NCI-H748 (cell line): Measurements from ENCODE around the gene NPLOC4.

Experiments
- DNase-seq: peaks from one replicate; lab custom pipeline; 2025; ENCODE audit not compliant: unreplicated experiment; lab: John Stamatoyannopoulos, UW

Gene NPLOC4

DNA sequence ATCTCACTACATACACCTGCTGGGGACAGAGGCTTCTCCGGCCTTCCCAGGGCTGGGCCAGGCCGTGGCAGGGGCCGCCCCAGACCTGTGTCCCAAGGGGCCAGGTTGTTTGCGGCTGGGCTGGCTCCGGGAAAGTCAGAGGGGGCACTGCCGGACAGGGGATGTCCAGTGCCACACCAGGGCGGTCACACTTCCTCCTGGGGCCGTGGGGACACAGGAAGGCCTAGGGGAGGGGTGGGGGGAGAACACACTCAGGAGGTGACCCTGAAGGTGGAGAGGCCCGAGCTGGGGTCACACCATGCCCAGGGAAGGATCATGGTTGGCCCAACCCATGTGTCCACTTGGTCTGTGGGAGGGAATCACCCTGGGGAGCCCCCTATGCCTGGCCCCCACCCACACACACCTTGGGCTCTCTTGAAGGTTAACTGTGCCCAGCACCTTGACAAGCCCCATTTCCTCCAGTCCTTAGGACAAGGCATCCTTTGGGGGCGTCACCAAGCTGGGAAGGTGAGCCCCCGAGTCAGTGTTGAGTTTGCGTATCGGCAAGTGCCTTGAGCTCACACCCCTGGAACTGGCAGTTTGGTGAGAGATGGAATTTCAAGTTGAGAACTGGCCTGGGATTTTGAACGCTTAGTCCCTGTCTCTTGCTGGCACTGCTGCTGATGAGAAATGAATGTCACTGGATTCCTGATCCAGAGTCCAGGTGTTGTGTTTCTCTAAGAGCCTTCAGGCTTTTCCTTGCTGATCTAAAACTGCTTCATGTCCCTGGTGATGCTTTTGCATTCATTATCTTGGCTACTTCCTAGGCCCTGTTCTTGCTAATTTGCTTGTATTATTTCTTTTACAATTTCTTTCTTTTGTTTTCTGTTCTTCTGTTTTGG lies 116.7 kb downstream of the NPLOC4 start:
- DNase-seq, result no peak

DNA sequence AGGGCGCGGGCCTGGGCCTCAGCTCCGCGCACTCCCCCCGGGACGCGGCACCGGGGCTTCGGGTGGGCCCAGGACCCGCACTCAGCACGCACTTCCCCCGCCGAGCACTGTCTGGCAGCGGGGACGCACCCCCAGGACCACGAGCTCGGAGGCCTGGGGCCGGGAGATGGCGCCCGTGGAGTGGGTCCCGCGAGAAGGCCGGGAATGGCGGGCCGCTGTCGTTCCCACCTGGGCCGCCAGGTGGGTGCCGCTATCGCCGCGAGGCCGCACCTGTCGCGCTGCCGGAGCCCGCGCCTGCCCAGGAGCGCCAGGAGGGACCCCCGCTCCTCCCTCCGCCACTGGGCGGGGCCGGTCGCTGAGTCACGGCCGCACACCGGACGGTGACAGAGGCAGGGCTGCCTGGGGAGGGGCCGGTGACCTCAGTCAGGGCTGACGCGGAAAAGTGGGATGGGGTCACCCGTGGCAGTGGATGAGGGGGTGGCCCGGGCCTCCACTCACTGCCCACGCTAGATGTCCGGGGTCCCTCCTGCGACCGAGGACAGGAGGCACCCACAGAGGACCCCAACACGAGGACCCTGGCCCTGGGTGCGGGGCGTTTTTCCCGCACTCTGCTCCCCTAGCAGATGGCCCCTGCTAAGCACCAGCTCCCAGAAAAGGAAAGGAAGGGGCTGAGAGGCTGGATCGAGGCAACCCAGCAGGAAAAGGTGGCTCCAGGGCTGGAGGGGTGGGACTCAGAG lies 117.5 kb downstream of the NPLOC4 start:
- DNase-seq, result peak; percentile 80

DNA sequence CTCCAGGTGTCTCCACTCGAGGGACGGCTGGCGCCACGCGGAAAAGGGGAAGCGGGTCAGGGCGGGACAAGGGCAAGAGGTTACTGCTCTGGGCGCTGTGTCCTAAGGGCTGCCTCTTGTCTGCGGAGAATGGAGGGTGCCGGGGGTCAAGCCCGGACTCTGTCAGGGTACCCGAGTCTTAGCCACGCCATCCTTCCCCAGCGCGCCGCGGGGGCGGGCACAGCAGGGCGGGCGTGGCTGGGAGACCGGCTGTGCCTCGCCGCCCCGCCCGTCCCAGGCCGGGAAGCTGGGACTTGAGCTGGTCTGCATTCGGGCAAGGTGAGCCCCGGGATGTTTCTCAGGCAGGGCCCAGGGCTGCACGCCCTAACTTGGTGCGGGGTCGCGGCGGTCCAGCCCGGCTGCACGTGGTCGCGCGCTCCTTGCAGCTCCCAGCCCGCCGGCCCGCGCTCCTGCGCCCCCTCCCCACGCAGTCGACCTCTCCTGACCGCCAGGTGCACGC lies 118.1 kb downstream of the NPLOC4 start:
- peak; percentile 59 for DNase-seq

DNA sequence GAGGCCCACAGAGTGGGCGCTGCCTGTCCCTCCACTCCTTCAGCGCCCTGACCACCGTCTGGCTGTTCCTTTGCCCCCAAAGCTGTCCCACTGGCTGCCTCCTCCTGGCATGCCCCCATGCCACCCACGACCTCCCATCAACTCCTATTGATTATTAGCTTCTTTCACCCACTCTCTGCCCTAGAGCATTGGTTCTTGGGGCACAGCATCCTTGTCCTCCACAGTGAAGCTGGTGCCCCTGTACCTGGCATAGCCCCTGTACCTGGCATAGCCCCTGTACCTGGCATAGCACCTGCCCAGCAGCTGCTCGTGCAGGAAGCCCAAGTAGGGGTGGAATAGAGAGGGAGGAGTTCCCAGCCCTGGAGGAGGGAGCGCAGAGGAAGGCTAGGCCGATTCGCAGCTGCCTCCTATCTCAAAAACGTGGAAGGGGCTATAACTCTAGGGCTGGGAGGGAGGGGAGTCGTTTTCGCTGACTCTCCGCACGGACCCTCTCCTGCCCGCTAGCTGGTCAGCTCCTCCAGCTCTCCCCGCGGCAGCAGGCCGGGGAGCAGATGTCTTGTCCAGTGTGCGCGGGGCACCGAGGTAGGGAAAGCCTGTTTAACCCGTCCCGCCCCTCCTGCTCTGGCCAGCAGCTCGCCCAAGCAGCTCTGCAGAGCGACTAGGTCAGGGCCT lies 118.7 kb downstream of the NPLOC4 start:
- peak; percentile 62 for DNase-seq

DNA sequence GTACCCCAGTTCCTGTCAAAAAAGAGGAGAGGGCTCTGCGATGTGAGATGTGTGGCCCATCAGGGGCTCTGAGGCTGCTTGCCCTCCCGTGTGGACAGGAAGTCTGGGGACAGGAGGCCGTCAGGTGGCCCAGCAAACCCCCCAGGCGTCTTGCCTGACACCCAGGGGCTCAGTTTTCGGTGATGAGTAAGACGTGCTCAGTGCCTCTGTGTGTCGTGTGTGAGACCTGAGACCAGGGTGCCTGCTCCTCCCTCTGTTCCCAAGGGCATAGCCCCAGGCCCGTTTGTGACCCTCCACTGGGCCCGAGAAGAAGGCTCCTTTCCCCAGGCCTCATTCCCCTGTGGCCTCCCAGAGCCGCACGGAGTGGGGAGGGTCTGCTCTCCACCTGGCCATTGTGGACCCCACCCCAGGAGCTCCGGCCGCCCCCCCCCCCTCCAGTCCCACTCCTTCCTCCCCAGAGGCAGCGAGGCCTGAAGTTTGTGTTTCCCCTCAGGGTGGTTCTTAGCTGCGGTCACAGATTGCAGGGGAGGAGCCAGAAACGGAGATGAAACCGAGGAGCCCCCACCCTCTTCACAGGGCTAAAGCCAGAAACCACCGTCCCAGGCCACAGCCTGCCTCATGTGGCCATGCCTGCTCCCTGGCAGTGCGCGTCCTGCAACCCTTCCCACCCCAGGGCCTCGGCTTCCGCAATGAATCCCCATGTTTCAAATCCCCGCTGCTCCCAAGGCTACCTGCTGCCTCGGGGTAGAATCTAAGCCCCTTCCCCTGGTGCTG lies 119.4 kb downstream of the NPLOC4 start:
- no peak for DNase-seq

DNA sequence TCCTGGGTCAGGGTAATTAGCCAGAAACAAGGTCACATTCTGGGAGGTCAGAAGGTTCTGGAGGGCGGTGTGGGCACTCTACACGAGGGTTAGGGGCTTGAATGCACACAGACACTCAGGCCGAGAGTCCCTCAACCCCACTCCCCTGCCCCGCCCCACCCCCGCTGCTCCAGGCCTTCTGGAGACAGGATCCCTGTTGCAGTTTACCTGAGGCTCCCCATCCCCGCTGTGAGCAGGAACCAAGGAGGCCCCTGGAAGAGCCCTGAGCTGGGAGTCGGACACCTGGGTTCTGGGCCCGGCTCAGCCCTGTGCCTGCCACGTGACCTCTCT lies 119.9 kb downstream of the NPLOC4 start:
- DNase-seq, result no peak

DNA sequence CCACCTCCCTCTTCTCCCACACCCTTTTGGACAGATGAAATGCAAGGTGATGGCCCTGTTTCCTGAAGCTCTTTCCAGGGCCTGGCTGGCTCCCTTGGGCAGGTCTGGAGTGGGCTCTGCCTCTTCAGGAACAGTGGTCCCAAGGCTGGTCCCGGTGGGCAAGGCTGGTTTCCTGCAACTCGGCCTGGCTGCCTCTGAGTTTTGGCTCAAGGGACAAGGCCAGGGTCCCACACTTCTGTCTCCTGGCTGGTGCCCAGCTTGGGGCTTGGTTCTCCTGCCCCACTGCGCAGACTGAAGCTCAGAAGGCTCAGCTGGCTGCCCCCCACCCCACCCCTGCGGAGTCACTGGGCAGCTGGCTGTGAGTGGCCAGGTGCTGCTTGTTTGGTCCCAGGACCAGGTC lies 120.5 kb downstream of the NPLOC4 start:
- no peak for DNase-seq

DNA sequence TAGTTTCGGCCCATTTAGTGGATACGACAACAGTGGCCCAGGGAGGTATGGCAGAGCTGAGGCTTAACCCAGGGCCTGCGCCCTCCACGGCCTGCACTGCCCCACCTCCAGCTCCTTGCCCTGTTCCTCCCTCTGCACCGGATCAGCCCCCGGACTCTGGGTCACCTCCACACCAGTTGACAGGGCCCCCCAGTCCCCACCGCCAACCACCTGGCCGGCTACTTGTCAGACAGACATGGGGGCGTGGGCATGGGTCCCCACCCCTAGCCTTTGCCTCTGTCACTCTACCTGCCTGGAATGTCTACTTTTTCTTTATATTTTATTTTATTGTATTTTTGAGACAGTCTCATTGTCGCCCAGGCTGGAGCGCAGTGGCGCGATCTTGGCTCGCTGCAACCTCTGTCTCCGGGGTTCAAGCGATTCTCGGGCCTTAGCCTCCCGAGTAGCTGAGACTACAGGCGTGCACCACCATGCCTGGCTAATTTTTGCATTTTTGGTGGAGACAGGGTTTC lies 121.3 kb downstream of the NPLOC4 start:
- no peak for DNase-seq

DNA sequence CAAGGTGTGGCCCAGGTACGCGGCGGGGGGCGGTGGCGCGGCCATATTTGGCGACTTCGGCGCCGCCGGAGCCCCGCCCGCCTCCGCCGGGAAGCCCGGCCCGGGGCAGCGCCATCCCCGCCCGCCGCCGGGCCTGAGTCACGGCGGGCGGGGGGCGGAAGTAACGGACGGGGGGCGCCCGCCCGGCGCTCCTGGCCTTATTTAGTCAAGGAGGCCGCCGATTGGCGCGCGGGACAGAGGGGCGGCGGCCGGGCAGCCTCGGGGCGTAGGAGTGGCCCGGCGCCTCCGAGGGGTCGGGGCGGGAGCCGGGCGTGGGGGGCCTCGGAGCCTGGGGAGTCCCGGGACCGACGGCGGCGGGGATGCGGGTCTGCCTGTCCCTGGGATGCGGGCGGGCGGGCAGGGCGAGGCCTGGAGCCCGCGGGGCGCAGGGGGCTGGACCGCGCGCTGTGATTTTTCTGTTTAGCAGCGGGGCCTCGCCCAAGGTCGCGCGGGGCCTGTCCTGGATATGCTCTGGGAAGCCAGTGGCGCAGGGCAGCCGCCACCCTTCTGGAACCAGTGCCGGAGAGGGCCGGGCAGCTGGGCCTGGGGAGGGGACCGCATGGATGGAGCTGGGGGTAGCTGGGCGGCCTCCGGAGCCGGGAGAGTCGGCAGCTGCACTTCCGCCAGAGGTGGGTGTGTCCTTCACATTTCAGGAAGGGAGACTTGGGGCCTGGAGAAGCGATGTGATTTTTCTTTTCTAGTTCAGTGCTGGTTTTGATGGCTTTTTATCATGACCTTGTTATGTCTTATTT lies 122.0 kb downstream of the NPLOC4 start:
- peak; percentile 83 for DNase-seq

DNA sequence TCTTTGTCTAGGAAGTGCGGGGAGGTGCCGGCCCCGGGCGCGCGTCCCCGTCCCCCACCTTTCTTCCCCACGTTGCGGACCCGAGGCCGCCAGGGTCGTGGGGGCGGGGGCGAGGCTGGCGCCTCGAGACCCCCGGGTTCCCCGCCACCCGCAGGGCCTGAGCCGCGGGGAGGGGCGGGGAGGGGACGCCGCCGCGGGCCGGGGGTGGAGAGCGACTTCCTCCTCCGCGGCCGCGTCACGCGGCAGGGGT lies 122.5 kb downstream of the NPLOC4 start:
- DNase-seq, result peak; percentile 77

DNA sequence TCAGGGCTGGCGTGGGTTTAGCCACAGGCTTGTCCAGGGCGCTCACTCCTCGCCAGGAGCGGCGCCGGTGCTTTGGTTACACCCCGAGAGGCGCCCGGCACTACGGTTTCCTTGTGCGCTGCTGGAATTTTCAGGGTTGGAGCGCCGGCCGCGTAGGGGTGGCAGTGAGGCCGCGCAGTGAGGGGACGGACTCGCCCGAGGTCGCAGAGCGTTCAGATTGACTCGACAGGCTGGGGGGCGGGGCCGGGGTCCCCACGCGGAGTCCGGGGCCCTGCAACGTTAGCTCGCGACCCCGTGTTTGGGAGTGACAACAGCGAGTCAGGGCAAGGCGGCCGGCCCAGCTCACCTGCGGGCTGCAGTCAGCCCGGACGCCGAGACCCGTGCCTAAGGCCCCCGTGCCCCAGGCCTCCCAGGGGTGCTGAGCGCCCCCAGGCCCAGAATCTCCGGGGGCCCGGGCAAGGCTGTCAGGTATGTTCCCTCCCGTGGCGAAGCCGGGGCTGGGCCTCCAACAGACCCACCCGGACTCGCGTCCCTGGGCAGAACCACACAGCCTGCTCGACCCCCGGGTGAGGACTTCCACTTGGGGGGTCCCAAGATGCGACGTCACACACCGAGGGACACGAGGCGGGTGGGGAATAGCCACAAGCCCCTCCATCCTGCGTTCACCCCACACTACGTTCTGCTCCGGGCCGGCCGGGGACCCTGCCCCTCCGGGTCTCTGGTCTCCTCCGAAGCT lies 123.0 kb downstream of the NPLOC4 start:
- DNase-seq, result peak; percentile 84

DNA sequence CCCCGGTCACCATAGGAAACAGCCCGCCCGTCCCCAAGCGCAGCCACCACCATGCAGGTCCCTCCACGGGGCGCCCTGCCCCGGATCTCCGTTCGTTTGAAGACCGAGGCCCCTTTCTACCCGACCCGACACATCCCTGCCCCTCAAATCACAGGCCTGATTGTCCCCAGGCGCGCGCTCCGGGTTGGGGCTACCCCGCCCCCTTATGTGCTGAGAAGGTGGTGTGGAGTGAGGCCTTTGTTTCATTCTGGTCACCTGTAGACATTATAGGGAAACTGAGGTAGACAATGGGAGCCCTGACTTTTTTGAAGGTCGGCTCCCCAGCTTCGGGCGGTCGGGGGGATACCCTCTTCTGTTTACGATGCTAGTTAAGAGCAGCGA lies 123.5 kb downstream of the NPLOC4 start:
- DNase-seq, result peak; percentile 82

DNA sequence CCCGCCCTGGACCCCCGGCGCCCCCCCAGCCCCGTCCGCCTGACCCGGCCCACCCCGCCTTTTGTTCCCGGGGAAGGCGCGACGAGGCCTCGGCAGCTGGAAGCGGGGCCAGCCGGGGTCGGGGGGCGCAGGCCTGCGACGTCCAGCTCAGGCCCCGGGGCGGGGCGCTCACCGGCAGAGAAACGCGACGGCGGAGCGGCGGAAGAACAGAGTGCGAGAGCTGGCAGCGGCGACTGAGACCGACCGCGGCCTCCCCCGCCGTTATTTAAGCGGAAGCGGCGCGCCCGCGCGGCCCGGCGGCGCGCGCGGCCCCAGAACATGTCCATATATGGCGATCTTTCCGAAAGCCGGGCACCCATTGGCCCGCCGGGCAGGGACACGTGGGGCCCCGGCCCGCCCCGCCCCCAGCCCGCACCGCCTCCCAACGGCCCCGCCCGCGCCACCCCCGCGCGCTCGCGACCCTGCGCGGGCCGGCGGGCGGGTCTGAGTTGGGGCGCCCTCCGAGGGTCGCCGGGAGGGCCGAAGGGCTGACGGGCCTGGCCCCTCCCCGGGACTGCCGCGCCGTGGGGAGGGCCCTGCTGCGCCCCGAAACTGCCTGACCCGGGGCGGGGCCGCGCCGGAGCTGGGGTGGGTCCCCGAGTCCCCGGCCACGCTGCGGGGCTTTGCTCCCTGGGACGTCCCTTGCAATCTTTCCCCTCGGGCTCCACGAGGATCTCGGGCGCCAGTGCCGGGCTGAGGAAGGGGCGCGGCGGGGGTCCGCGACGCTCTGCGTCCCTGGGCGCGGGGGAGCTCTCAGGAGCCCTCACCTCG lies 124.1 kb downstream of the NPLOC4 start, which contains the start of gene ACTG1:
Gene ACTG1 (minus strand): TSS at position 238 of the 810 bp plus-strand sequence. CDS start 445 bp downstream, outside the sequence.
- peak; percentile 96 for DNase-seq

DNA sequence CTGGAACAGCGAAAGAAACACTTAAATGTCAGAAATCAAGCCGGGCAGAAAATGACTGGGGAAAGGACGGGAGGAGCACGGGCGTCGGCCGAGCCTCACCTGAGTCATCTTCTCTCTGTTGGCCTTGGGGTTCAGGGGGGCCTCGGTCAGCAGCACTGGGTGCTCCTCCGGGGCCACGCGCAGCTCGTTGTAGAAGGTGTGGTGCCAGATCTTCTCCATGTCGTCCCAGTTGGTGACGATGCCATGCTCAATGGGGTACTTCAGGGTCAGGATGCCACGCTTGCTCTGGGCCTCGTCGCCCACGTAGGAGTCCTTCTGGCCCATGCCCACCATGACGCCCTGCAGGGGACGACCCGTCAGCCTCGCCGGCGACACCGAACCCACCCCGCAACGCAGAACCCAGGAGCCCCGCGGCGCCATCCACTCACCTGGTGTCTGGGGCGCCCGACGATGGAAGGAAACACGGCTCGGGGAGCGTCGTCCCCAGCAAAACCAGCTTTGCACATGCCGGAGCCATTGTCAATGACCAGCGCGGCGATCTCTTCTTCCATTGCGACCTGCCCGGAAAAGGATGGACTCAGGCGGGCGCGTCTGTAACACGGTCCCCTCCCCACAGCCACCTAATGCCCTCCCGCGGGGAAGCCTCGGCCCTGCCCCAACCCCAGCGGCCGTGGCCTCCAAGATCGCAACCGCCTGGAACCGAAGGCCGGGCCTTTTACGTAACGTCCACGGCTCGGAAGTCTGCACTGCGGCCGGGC lies 124.9 kb downstream of the NPLOC4 start:
- peak; percentile 64 for DNase-seq

DNA sequence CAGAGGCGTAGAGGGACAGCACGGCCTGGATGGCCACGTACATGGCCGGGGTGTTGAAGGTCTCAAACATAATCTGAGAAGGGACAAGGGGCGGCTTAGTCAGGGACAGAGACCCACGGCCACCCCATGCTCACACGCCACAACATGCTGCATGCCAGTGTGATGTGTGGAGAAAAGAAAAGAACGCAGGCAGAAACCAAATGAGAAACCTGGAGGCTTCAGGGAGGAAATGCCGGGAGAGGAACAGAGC lies 125.4 kb downstream of the NPLOC4 start:
- DNase-seq, result no peak

DNA sequence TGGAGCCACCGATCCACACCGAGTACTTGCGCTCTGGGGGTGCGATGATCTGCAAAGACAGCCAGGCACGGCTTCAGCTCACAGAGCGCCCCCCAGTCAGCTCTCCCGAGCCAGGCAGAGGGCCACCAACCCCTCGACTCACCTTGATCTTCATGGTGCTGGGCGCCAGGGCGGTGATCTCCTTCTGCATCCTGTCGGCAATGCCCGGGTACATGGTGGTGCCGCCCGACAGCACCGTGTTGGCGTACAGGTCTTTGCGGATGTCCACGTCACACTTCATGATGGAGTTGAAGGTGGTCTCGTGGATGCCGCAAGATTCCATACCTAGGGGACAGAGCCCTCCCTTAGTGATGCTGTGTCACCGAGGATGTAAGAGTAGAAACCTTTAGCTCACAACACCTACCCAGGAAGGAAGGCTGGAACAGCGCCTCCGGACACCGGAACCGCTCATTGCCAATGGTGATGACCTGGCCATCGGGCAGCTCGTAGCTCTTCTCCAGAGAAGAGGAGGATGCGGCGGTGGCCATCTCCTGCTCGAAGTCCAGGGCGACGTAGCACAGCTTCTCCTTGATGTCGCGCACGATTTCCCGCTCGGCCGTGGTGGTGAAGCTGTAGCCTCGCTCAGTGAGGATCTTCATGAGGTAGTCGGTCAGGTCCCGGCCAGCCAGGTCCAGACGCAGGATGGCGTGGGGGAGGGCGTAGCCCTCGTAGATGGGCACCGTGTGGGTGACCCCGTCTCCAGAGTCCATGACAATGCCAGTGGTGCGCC lies 125.9 kb downstream of the NPLOC4 start:
- no peak for DNase-seq

DNA sequence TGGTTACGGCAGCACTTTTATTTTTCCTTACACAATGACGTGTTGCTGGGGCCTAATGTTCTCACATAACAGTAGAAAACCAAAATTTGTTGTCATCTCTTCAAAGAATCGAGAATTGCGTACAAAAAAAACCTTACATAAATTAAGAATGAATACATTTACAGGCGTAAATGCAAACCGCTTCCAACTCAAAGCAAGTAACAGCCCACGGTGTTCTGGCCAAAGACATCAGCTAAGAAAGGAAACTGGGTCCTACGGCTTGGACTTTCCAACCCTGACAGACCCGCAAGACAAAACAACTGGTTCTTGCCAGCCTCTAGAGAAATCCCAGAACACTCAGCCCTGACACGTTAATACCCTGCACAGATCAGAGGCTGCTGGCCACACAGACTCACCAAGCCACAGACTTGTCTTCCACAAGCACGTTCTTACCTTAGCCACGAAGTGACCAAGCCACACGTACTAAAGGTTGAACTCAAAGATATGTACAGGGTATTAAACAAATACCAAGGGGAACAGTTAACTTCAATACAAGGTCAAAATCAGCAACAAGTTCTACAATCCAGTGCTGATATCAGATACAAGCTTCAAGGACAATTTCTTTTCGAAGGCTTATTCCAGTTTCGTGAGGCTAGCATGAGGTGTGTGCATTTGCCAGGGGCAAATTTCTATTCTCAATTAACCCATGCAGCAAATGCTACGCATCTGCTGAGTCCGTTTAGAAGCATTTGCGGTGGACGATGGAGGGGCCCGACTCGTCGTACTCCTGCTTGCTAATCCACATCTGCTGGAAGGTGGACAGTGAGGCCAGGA lies 126.7 kb downstream of the NPLOC4 start:
- no peak for DNase-seq
